A673 (cell line): ENCODE data around the gene SDC4. TPM values are rescaled to one million over a fixed set of nuclear protein-coding genes. Genes with fewer than 3 reads are reported as not detected.

Experiments used
- BruUV-seq: library from RNA; stranded (reverse); fragments of 400-500 nt; replicated peaks from 2 replicates; lab custom pipeline; 2021; lab: Mats Ljungman, UMichigan
- CTCF ChIA-PET: fragments of 300-600 bp; sonication (Branson Sonifier 250); formaldehyde crosslinking; loops from one replicate; lab custom pipeline; 2022; ENCODE audit warnings: antibody characterized with exemption; lab: Charles Lee
- POLR2A ChIA-PET: fragments of 300-600 bp; sonication (Branson Sonifier 250); formaldehyde crosslinking; loops from one replicate; lab custom pipeline; 2022; ENCODE audit warnings: antibody characterized with exemption; ENCODE audit not compliant: low non-redundant PET; lab: Charles Lee
- DNase-seq: peaks from one replicate; pipeline ENCODE4 v3.0.0-alpha.2; 2015; ENCODE audit warnings: low spot score
- H3K27ac ChIP-seq: fragments of 200-600 bp; sonication (generic); 2 replicates; pipeline ENCODE4 v1.5.1; 2016; ENCODE audit warnings: mixed run types, low read depth, mild to moderate bottlenecking, mixed read lengths, antibody characterized with exemption, low read length; ENCODE audit not compliant: poor library complexity, severe bottlenecking
- H3K27me3 ChIP-seq: fragments of 200-600 bp; sonication (generic); replicated peaks from 2 replicates; pipeline ENCODE4 v1.6.1; 2017; ENCODE audit warnings: mixed run types, low read depth, mild to moderate bottlenecking, mixed read lengths, antibody characterized with exemption, low read length; ENCODE audit not compliant: insufficient read depth, poor library complexity
- H3K36me3 ChIP-seq: fragments of 200-600 bp; sonication (generic); 2 replicates; pipeline ENCODE4 v1.6.1; 2016; ENCODE audit warnings: mixed run types, mild to moderate bottlenecking, mixed read lengths, antibody characterized with exemption, low read length; ENCODE audit not compliant: insufficient read depth, poor library complexity, severe bottlenecking
- H3K4me1 ChIP-seq: fragments of 200-600 bp; sonication (generic); 2 replicates; pipeline ENCODE4 v1.6.1; 2017; ENCODE audit warnings: mixed run types, mild to moderate bottlenecking, mixed read lengths, antibody characterized with exemption, low read length; ENCODE audit not compliant: insufficient read depth, poor library complexity, severe bottlenecking
- H3K4me3 ChIP-seq: fragments of 200-600 bp; sonication (generic); 2 replicates; pipeline ENCODE4 v1.5.1; 2016; ENCODE audit warnings: low read depth, mixed run types, mild to moderate bottlenecking, mixed read lengths, low read length; ENCODE audit not compliant: poor library complexity, severe bottlenecking
- H3K9me3 ChIP-seq: fragments of 200-600 bp; sonication (generic); 2 replicates; pipeline ENCODE4 v1.6.1; 2016; ENCODE audit warnings: mixed run types, low read depth, mild to moderate bottlenecking, mixed read lengths, antibody characterized with exemption, low read length; ENCODE audit not compliant: poor library complexity, severe bottlenecking
- EZH2 ChIP-seq: fragments of 200-600 bp; sonication (generic); IDR thresholded peaks from 2 replicates; pipeline ENCODE4 v1.6.1; 2017; ENCODE audit warnings: borderline replicate concordance, low read depth, mild to moderate bottlenecking, mixed read lengths, antibody characterized with exemption, low read length; ENCODE audit not compliant: poor library complexity, severe bottlenecking
- intact Hi-C: fragments of 100-400 bp; cut with micrococcal nuclease; formaldehyde crosslinking; loops from one replicate; pipeline ENCODE4 v1.10.0; 2022; ENCODE audit not compliant: unreplicated experiment
- total RNA-seq: library from RNA; stranded (reverse); gene quantifications from 2 replicates; pipeline ENCODE4 v1.2.3, GENCODE V29; 2021
- TF ChIP-seq, protein P1 (sequence below): fragments of 300-800, 200-600 bp; sonication (generic); conservative IDR thresholded peaks from 2 replicates; pipeline ENCODE4 v1.5.1; 2017; ENCODE audit warnings: low read depth, mild to moderate bottlenecking, antibody characterized with exemption, low read length, moderate library complexity, mixed read lengths

The SDC4 gene
- total RNA-seq, 1 experiment from 2014 or later: 16.3 TPM

DNA sequence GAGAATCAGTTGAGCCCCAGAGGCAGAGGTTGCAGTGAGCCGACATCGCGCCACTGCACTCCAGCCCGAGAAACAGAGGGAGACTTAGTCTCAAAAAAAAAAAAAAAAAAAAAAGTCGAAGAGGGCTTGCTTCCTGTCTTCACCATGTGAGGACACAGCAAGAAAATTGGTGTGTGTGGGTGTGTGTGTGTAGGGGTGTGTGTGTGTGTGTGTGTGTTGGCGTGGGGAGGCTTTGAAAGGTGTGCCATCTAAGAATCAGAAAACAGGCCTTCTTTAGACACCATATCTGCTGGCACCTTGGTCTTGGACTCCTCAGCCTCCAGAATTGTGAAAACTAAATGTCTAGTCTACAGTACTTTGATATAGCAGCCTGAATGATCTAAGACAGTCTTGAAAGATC, 48.4 kb downstream of the SDC4 start:
- BruUV-seq: no TSS peak
- intact Hi-C loops: no loop called here

GRCh38 chr20:45297786-45298497, 50.3 kb downstream of the SDC4 start:
- Histone ChIP-seq H3K36me3 (no peaks in the 10 kb centered on the region), H3K27me3 (peaks cover 4% of the 10 kb centered on the region), H3K9me3 (no peaks in the 10 kb centered on the region), H3K4me3 (no peak overlapping the region), H3K4me1 (peaks cover 24% of the 10 kb centered on the region), H3K27ac (no peak overlapping the region)
- TF ChIP-seq, protein P1, sequence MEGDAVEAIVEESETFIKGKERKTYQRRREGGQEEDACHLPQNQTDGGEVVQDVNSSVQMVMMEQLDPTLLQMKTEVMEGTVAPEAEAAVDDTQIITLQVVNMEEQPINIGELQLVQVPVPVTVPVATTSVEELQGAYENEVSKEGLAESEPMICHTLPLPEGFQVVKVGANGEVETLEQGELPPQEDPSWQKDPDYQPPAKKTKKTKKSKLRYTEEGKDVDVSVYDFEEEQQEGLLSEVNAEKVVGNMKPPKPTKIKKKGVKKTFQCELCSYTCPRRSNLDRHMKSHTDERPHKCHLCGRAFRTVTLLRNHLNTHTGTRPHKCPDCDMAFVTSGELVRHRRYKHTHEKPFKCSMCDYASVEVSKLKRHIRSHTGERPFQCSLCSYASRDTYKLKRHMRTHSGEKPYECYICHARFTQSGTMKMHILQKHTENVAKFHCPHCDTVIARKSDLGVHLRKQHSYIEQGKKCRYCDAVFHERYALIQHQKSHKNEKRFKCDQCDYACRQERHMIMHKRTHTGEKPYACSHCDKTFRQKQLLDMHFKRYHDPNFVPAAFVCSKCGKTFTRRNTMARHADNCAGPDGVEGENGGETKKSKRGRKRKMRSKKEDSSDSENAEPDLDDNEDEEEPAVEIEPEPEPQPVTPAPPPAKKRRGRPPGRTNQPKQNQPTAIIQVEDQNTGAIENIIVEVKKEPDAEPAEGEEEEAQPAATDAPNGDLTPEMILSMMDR: no peak
- no TSS peak for BruUV-seq
- DNase-seq: no peak
- intact Hi-C loops: no loop called here
- POLR2A ChIA-PET: no interaction called here
- CTCF ChIA-PET: no interaction called here

More for the DNA sequence above, 48.4 kb downstream of the SDC4 start:
- H3K4me3 ChIP-seq: no peak overlapping the region
- POLR2A ChIA-PET: interaction anchor here (0.7 kb wide), 1 partner anchor 367 kb away, joined by 3 read pairs; no protein-coding TSS in a partner anchor
- TF ChIP-seq EZH2: no peak
- TF ChIP-seq, protein P1: no peak
- CTCF ChIA-PET: interaction anchor here (0.7 kb wide), 1 partner anchor 18 kb away, joined by 6 read pairs; no protein-coding TSS in a partner anchor
- no peak for DNase-seq
- H3K4me1 ChIP-seq: peaks cover 30% of the 10 kb centered on the region
- no peaks in the 10 kb centered on the region for H3K9me3 ChIP-seq
- H3K27ac ChIP-seq: no peak overlapping the region
- H3K27me3 ChIP-seq: no peaks in the 10 kb centered on the region
- no peaks in the 10 kb centered on the region for H3K36me3 ChIP-seq

DNA sequence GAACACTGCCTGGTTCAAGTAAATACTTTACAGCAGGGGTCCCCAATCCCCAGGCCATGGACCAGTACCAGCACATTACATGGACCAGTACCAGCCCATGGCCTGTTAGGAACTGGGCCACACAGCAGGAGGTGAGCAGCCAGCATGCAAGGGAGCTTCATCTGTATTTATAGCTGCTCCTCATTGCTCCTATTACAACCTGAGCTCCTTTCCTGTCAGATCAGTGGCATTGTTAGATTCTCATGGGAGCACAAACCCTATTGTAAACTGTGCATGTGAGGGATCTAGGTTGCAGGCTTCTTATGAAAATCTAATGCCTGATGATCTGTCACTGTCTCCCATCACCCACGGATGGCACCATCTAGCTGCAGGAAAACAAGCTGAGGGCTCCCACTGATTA, 53.6 kb downstream of the SDC4 start:
- ChIA-PET CTCF (interaction anchor here (0.9 to 2.8 kb wide), 7 partner anchors 8 to 476 kb away, joined by 3 to 15 read pairs (median 6); no protein-coding TSS in a partner anchor), POLR2A (no interaction called here)
- BruUV-seq: no TSS peak
- H3K4me3 ChIP-seq: no peak overlapping the region
- DNase-seq: no peak
- TF ChIP-seq, protein P1: no peak
- TF ChIP-seq EZH2: no peak
- no peaks in the 10 kb centered on the region for H3K9me3 ChIP-seq
- intact Hi-C loops: loop anchor here (5.0 kb wide), 1 partner anchor 282 kb away; no protein-coding TSS in a partner anchor
- peaks cover 9% of the 10 kb centered on the region for H3K27me3 ChIP-seq
- no peak overlapping the region for H3K27ac ChIP-seq
- H3K4me1 ChIP-seq: peaks cover 9% of the 10 kb centered on the region
- H3K36me3 ChIP-seq: no peaks in the 10 kb centered on the region
